ENCODE data around the gene ATP5PO.
"Not testable (repeated sequence)": the region's sequence is repeated elsewhere in the genome, so short reads cannot be mapped to it uniquely, and the experiment has no call there.

Gene ATP5PO

GRCh38 chr21:33865176-33865575 lies 50.4 kb downstream of the ATP5PO start:
- Histone ChIP-seq H4K20me1 (ENCODE audit: control insufficient read depth, insufficient read depth, low read depth, low read length) (no peaks in the 10 kb centered on the region), H3K79me2 (ENCODE audit: control insufficient read depth, low read length) (no peaks in the 10 kb centered on the region), H3K4me2 (ENCODE audit: low read length) (no peak overlapping the region), H3K4me1 (ENCODE audit: control insufficient read depth, low read length) (no peaks in the 10 kb centered on the region), H3K4me3 (ENCODE audit: low read length) (no peak overlapping the region), H3K9me2 (replicated peaks; ENCODE audit: control insufficient read depth, low read length) (no peaks in the 10 kb centered on the region), H3K9me3 (ENCODE audit: control insufficient read depth, insufficient read depth, low read length) (no peaks in the 10 kb centered on the region), H3K27ac (ENCODE audit: low read depth, low read length) (no peak overlapping the region), H3F3A (ENCODE audit: control insufficient read depth, insufficient read depth) (no peaks in the 10 kb centered on the region), H3K36me3 (ENCODE audit: control insufficient read depth, low read length) (no peaks in the 10 kb centered on the region), H3K27me3 (ENCODE audit: control insufficient read depth, low read length) (peaks cover 3% of the 10 kb centered on the region; the same call in 1 of the 2 replicates)
- TF ChIP-seq CTCF (IDR thresholded peaks at IDR 0.05; ENCODE audit: low read depth, low read length, poor library complexity, severe bottlenecking), result no peak

- H3K9me3 ChIP-seq (ENCODE audit: control insufficient read depth, insufficient read depth, low read length), result no peaks in the 10 kb centered on the region
- TF ChIP-seq CTCF (IDR thresholded peaks at IDR 0.05; ENCODE audit: low read depth, low read length, poor library complexity, severe bottlenecking) (no peak), EZH2phosphoT487 (IDR thresholded peaks at IDR 0.05; ENCODE audit: borderline replicate concordance, low read length) (no peak)
- no peak overlapping the region for H3K27ac ChIP-seq (ENCODE audit: low read depth, low read length)
- H3K4me3 ChIP-seq (ENCODE audit: low read length), result no peak overlapping the region
- no peaks in the 10 kb centered on the region for H3K9me2 ChIP-seq (replicated peaks; ENCODE audit: control insufficient read depth, low read length)
- no peaks in the 10 kb centered on the region for H3K79me2 ChIP-seq (ENCODE audit: control insufficient read depth, low read length)
- no peaks in the 10 kb centered on the region for H3K4me1 ChIP-seq (ENCODE audit: control insufficient read depth, low read length)
- H4K20me1 ChIP-seq (ENCODE audit: control insufficient read depth, insufficient read depth, low read depth, low read length), result no peaks in the 10 kb centered on the region
- no peak overlapping the region for H3K4me2 ChIP-seq (ENCODE audit: low read length)
- H3F3A ChIP-seq (ENCODE audit: control insufficient read depth, insufficient read depth), result no peaks in the 10 kb centered on the region
- H3K27me3 ChIP-seq (ENCODE audit: control insufficient read depth, low read length), result peaks cover 3% of the 10 kb centered on the region; the same call in 1 of the 2 replicates
- H3K36me3 ChIP-seq (ENCODE audit: control insufficient read depth, low read length), result no peaks in the 10 kb centered on the region
Measured at GRCh38 chr21:33864150-33864549, 51.5 kb downstream of the ATP5PO start.

DNA sequence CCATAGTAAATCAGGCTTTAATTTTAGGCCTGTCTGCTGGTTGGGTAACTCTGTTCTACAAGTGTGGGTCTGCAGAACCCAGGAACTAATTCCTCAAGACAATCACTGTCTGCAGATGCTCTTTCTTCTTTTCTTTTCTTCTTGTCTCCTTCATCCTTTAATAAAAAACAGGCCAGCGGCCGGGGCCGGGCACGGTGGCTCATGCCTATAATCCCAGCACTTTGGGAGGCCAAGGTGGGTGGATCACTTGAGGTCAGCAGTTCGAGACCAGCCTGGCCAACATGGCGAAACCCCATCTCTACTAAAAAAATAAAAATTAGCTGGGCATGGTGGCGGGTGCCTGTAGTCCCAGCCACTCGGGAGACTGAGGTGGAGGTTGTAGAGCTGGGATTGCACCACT lies 52.4 kb downstream of the ATP5PO start:
- not testable (repeated sequence) for H3K4me1 ChIP-seq (ENCODE audit: control insufficient read depth, low read length); H3K9me2 ChIP-seq (replicated peaks; ENCODE audit: control insufficient read depth, low read length); H3K36me3 ChIP-seq (ENCODE audit: control insufficient read depth, low read length); H3K27ac ChIP-seq (ENCODE audit: low read depth, low read length); H3K79me2 ChIP-seq (ENCODE audit: control insufficient read depth, low read length); H3K9me3 ChIP-seq (ENCODE audit: control insufficient read depth, insufficient read depth, low read length); H3K4me3 ChIP-seq (ENCODE audit: low read length); H3K27me3 ChIP-seq (ENCODE audit: control insufficient read depth, low read length); H3F3A ChIP-seq (ENCODE audit: control insufficient read depth, insufficient read depth); H3K4me2 ChIP-seq (ENCODE audit: low read length); H4K20me1 ChIP-seq (ENCODE audit: control insufficient read depth, insufficient read depth, low read depth, low read length)

DNA sequence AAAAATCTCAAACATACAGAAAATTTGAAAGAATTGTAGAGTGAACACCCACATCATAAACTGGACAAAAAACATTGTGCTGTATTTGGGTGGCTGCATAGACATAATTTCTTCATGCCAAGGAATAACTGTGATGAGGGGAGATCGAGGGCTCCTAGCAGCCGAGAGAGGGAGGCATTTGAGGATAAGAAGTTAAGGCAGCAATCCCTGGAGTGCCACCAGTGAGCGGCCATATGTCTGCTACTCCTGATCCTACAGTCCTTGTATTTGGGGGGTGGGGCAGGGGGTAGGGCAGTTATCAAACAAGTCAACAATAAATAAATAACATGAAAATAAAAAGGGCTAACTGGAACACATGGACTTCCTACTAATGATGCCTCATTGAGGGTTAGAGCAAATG lies 54.5 kb downstream of the ATP5PO start:
- H3K79me2 ChIP-seq (ENCODE audit: control insufficient read depth, low read length), result no peaks in the 10 kb centered on the region
- peaks cover 3% of the 10 kb centered on the region; the same call in 1 of the 2 replicates for H3K27me3 ChIP-seq (ENCODE audit: control insufficient read depth, low read length)
- H3K4me3 ChIP-seq (ENCODE audit: low read length), result no peak overlapping the region
- no peaks in the 10 kb centered on the region for H3K9me3 ChIP-seq (ENCODE audit: control insufficient read depth, insufficient read depth, low read length)
- H3K9me2 ChIP-seq (replicated peaks; ENCODE audit: control insufficient read depth, low read length), result no peaks in the 10 kb centered on the region
- TF ChIP-seq EZH2phosphoT487 (IDR thresholded peaks at IDR 0.05; ENCODE audit: borderline replicate concordance, low read length) (no peak), CTCF (IDR thresholded peaks at IDR 0.05; ENCODE audit: low read depth, low read length, poor library complexity, severe bottlenecking) (no peak)
- H3F3A ChIP-seq (ENCODE audit: control insufficient read depth, insufficient read depth), result no peaks in the 10 kb centered on the region
- H3K4me2 ChIP-seq (ENCODE audit: low read length), result no peak overlapping the region
- H3K27ac ChIP-seq (ENCODE audit: low read depth, low read length), result no peak overlapping the region
- H3K36me3 ChIP-seq (ENCODE audit: control insufficient read depth, low read length), result no peaks in the 10 kb centered on the region
- H4K20me1 ChIP-seq (ENCODE audit: control insufficient read depth, insufficient read depth, low read depth, low read length), result no peaks in the 10 kb centered on the region
- H3K4me1 ChIP-seq (ENCODE audit: control insufficient read depth, low read length), result no peaks in the 10 kb centered on the region

Data from DOHH2 (cell line).